ENCODE results near the gene CEP57L1.

The CEP57L1 gene

DNA sequence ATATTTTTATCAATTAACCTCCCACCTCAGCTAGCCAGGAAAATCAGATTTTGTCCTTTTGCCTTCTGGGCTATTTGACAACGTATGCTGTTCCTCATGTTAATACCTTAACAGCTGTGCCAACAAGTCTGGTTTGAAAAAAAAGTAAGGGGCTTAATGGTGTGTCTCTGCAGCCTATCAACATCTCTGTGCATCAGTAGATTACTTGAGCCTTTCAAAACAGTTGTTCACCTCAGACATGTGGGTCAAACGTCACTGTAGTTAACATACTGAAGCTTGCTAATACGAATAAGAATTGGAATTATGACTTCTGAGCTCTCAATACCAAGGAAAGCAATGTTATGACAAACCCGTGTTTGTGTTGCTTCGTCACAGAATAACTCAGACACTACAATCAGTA is 23.0 kb downstream of the CEP57L1 start:
- Histone ChIP-seq H3K79me2 (ENCODE audit: low read length) (peaks cover 38% of the 10 kb centered on the region), H3K36me3 (replicated peaks; ENCODE audit: insufficient read depth, low read length) (no peaks in the 10 kb centered on the region), H3K27me3 (replicated peaks; ENCODE audit: insufficient read depth, low read length) (no peaks in the 10 kb centered on the region), H3K4me1 (ENCODE audit: low read length) (peaks cover 9% of the 10 kb centered on the region; the same call in 1 of the 2 replicates), H3F3A (ENCODE audit: insufficient read depth, low read length) (no peaks in the 10 kb centered on the region), H3K9me2 (replicated peaks; ENCODE audit: insufficient read depth, low read length) (no peaks in the 10 kb centered on the region), H3K9me3 (replicated peaks; ENCODE audit: insufficient read depth, low read length) (no peaks in the 10 kb centered on the region), H3K27ac (ENCODE audit: low read length) (no peak overlapping the region), H2AFZ (ENCODE audit: low read length) (no peak overlapping the region), H3K4me2 (ENCODE audit: low read depth, low read length) (no peak overlapping the region), H3K4me3 (ENCODE audit: low read length) (no peak overlapping the region), H3K9ac (ENCODE audit: low read length) (no peak overlapping the region), H4K20me1 (ENCODE audit: insufficient read depth, low read length) (no peaks in the 10 kb centered on the region)
- no peak for TF ChIP-seq EZH2 (optimal IDR thresholded peaks at IDR 0.05; ENCODE audit: low read depth, low read length)
- TF ChIP-seq, protein P1, sequence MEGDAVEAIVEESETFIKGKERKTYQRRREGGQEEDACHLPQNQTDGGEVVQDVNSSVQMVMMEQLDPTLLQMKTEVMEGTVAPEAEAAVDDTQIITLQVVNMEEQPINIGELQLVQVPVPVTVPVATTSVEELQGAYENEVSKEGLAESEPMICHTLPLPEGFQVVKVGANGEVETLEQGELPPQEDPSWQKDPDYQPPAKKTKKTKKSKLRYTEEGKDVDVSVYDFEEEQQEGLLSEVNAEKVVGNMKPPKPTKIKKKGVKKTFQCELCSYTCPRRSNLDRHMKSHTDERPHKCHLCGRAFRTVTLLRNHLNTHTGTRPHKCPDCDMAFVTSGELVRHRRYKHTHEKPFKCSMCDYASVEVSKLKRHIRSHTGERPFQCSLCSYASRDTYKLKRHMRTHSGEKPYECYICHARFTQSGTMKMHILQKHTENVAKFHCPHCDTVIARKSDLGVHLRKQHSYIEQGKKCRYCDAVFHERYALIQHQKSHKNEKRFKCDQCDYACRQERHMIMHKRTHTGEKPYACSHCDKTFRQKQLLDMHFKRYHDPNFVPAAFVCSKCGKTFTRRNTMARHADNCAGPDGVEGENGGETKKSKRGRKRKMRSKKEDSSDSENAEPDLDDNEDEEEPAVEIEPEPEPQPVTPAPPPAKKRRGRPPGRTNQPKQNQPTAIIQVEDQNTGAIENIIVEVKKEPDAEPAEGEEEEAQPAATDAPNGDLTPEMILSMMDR (IDR thresholded peaks at IDR 0.05; ENCODE audit: low read length) = no peak
- no peak for TF ChIP-seq EZH2phosphoT487 (IDR thresholded peaks at IDR 0.05; ENCODE audit: low read length)
- DNase-seq = no peak

DNA sequence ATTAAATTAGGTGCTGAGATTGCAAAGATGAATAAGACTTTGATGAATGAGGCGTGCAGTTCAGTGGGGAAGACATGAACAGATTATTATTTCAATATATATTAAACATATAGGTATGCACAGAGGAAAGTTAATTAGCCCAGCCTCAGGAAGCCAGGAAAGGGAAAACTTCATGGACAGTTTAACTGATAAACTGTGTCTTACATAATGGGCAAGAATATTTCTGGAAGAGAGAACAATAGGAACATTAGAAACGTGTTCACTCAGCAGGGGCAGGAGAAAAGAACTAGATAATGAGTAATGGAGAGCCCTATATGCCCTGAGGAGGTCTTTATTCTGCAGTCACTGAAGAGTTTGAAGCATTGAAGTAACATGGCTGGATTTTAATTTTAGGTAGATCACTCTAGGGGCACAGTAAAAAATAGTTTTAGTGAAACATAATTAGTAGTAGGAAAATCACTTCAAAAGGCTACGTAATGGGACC is 23.6 kb downstream of the CEP57L1 start:
- Histone ChIP-seq H3K36me3 (replicated peaks; ENCODE audit: insufficient read depth, low read length) (no peaks in the 10 kb centered on the region), H3K4me1 (ENCODE audit: low read length) (peaks cover 9% of the 10 kb centered on the region; the same call in 1 of the 2 replicates), H4K20me1 (ENCODE audit: insufficient read depth, low read length) (no peaks in the 10 kb centered on the region), H3K4me2 (ENCODE audit: low read depth, low read length) (no peak overlapping the region), H3K27me3 (replicated peaks; ENCODE audit: insufficient read depth, low read length) (no peaks in the 10 kb centered on the region), H3F3A (ENCODE audit: insufficient read depth, low read length) (no peaks in the 10 kb centered on the region), H3K79me2 (ENCODE audit: low read length) (peaks cover 38% of the 10 kb centered on the region), H2AFZ (ENCODE audit: low read length) (no peak overlapping the region), H3K9ac (ENCODE audit: low read length) (no peak overlapping the region), H3K9me3 (replicated peaks; ENCODE audit: insufficient read depth, low read length) (no peaks in the 10 kb centered on the region), H3K9me2 (replicated peaks; ENCODE audit: insufficient read depth, low read length) (no peaks in the 10 kb centered on the region), H3K4me3 (ENCODE audit: low read length) (no peak overlapping the region), H3K27ac (ENCODE audit: low read length) (no peak overlapping the region)
- no peak for DNase-seq
- TF ChIP-seq, protein P1 (IDR thresholded peaks at IDR 0.05; ENCODE audit: low read length) = no peak
- TF ChIP-seq EZH2 (optimal IDR thresholded peaks at IDR 0.05; ENCODE audit: low read depth, low read length) = no peak
- no peak for TF ChIP-seq EZH2phosphoT487 (IDR thresholded peaks at IDR 0.05; ENCODE audit: low read length)

DNA sequence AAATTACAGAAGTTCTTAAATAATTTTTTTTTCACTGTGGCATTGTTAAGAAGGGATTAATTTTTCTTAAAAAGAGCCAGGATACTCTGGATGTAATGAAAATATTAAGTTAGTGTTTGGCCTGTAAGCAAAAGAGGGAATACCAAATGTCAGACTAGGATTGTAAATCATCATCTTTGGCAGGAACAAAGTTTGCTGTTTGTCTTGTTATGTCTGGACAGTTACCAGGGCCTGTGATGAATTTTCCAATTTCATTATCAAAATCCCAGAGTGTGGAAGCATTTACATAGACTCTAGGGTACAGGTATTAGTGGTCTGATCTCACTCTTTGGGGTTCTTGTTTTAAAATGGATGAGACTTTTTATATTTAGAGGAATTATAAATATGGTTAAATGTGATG is 26.1 kb downstream of the CEP57L1 start:
- H3K9me3 ChIP-seq (replicated peaks; ENCODE audit: insufficient read depth, low read length) = no peaks in the 10 kb centered on the region
- peaks cover 24% of the 10 kb centered on the region for H3K79me2 ChIP-seq (ENCODE audit: low read length)
- H3K9ac ChIP-seq (ENCODE audit: low read length) = no peak overlapping the region
- TF ChIP-seq EZH2 (optimal IDR thresholded peaks at IDR 0.05; ENCODE audit: low read depth, low read length) (no peak), EZH2phosphoT487 (IDR thresholded peaks at IDR 0.05; ENCODE audit: low read length) (no peak)
- TF ChIP-seq, protein P1 (IDR thresholded peaks at IDR 0.05; ENCODE audit: low read length) = no peak
- H3K27ac ChIP-seq (ENCODE audit: low read length) = no peak overlapping the region
- peaks cover 9% of the 10 kb centered on the region; the same call in 1 of the 2 replicates for H3K4me1 ChIP-seq (ENCODE audit: low read length)
- H4K20me1 ChIP-seq (ENCODE audit: insufficient read depth, low read length) = no peaks in the 10 kb centered on the region
- no peaks in the 10 kb centered on the region for H3K9me2 ChIP-seq (replicated peaks; ENCODE audit: insufficient read depth, low read length)
- no peaks in the 10 kb centered on the region for H3F3A ChIP-seq (ENCODE audit: insufficient read depth, low read length)
- no peaks in the 10 kb centered on the region for H3K36me3 ChIP-seq (replicated peaks; ENCODE audit: insufficient read depth, low read length)
- H3K4me2 ChIP-seq (ENCODE audit: low read depth, low read length) = no peak overlapping the region
- no peak overlapping the region for H3K4me3 ChIP-seq (ENCODE audit: low read length)
- H2AFZ ChIP-seq (ENCODE audit: low read length) = no peak overlapping the region
- H3K27me3 ChIP-seq (replicated peaks; ENCODE audit: insufficient read depth, low read length) = no peaks in the 10 kb centered on the region
- DNase-seq = no peak
